Thyroid gland (tissue), 4 donors: ENCODE results near the gene ST3GAL3.
"Not testable (repeated sequence)": the region's sequence is repeated elsewhere in the genome, so short reads cannot be mapped to it uniquely, and the experiment has no call there.

Experiments used
- CTCF ChIP-seq, 6 experiments: fragments of 200-600 bp in 3 of 6; fragments of 450-650 bp in 3 of 6; sonication (generic) in 3 of 6; IDR thresholded peaks; one replicate each; pipeline ENCODE4 v1.5.1; 2016 to 2019; ENCODE audit warnings: antibody characterized with exemption in 6 of 6, mild to moderate bottlenecking in 2 of 6, inconsistent platforms in 1 of 6, moderate library complexity in 1 of 6
- POLR2A ChIP-seq, 2 donors: fragments of 450-650 bp; IDR thresholded peaks; one replicate each; pipeline ENCODE4 v1.6.1; 2017; ENCODE audit warnings: antibody characterized with exemption in 2 of 2, mild to moderate bottlenecking in 2 of 2, moderate library complexity in 1 of 2

GRCh38 chr1:43833902-43834279 is 126.6 kb downstream of the ST3GAL3 start:
- TF ChIP-seq CTCF, POLR2A (IDR thresholded peaks at IDR 0.05): not testable (repeated sequence)
